ENCODE results near the gene USP48. TPM values are rescaled to one million over a fixed set of nuclear protein-coding genes. Genes with fewer than 3 reads are reported as not detected.

Gene USP48
- total RNA-seq, 2 donors from 2014 or later, result 36.2 to 47.5 TPM

- Histone ChIP-seq H3K36me3 (no peaks in the 10 kb centered on the region), H3K4me1 (replicated peaks) (peaks cover 18% of the 10 kb centered on the region), H3K27ac (peak overlapping the region; percentile 47 to 55)
These were observed 110.3 kb downstream of the USP48 start for GRCh38 chr1:21672478-21673276.

GRCh38 chr1:21671915-21672314, 111.0 kb downstream of the USP48 start:
- no peaks in the 10 kb centered on the region for H3K9me3 ChIP-seq
- no peak for DNase-seq (ENCODE audit: low spot score)
- H3K27ac ChIP-seq, result no peak overlapping the region
- H3K4me3 ChIP-seq, result no peak overlapping the region
- TF ChIP-seq POLR2A (IDR thresholded peaks at IDR 0.05) (no peak), POLR2AphosphoS5 (IDR thresholded peaks at IDR 0.05) (no peak)
- WGBS, result 38% methylated on average over 6 of the region's 6 CpGs
- no peaks in the 10 kb centered on the region for H3K27me3 ChIP-seq (replicated peaks; ENCODE audit: insufficient read depth)
- no peaks in the 10 kb centered on the region for H3K36me3 ChIP-seq
- peaks cover 10% of the 10 kb centered on the region for H3K4me1 ChIP-seq (replicated peaks)
- intact Hi-C loops (cut with DNase I), result no loop called here

More at GRCh38 chr1:21672478-21673276, 110.3 kb downstream of the USP48 start:
- DNase-seq (ENCODE audit: low spot score), result no peak
- Histone ChIP-seq H3K4me3 (no peak overlapping the region), H3K27me3 (replicated peaks; ENCODE audit: insufficient read depth) (no peaks in the 10 kb centered on the region), H3K9me3 (no peaks in the 10 kb centered on the region)
- 70% methylated on average over 10 of the region's 10 CpGs for WGBS
- intact Hi-C loops (cut with DNase I), result no loop called here
- TF ChIP-seq POLR2AphosphoS5 (IDR thresholded peaks at IDR 0.05) (no peak), CTCF (IDR thresholded peaks at IDR 0.05) (no peak), POLR2A (IDR thresholded peaks at IDR 0.05) (no peak)

- TF ChIP-seq CTCF (IDR thresholded peaks at IDR 0.05), result no peak
- TF ChIP-seq POLR2AphosphoS5 (IDR thresholded peaks at IDR 0.05), result no peak
- TF ChIP-seq POLR2A (IDR thresholded peaks at IDR 0.05), result no peak
- H3K9me3 ChIP-seq, result no peaks in the 10 kb centered on the region
- intact Hi-C loops (cut with DNase I), result no loop called here
- H3K36me3 ChIP-seq, result no peaks in the 10 kb centered on the region
- H3K4me3 ChIP-seq, result no peak overlapping the region
- DNase-seq (ENCODE audit: low spot score), result no peak
- H3K27me3 ChIP-seq (replicated peaks; ENCODE audit: insufficient read depth), result no peaks in the 10 kb centered on the region
- H3K4me1 ChIP-seq (replicated peaks), result peaks cover 6% of the 10 kb centered on the region
- 59% methylated on average over 11 of the region's 11 CpGs for WGBS
- H3K27ac ChIP-seq, result no peak overlapping the region
These were observed 111.7 kb downstream of the USP48 start for GRCh38 chr1:21670956-21671902.

GRCh38 chr1:21670059-21670881, 112.7 kb downstream of the USP48 start:
- H3K9me3 ChIP-seq, result no peaks in the 10 kb centered on the region
- H3K27me3 ChIP-seq (replicated peaks; ENCODE audit: insufficient read depth), result no peaks in the 10 kb centered on the region
- TF ChIP-seq POLR2AphosphoS5 (IDR thresholded peaks at IDR 0.05), result no peak
- no peaks in the 10 kb centered on the region for H3K36me3 ChIP-seq
- DNase-seq (ENCODE audit: low spot score), result no peak
- H3K4me1 ChIP-seq (replicated peaks), result peaks cover 6% of the 10 kb centered on the region
- H3K27ac ChIP-seq, result no peak overlapping the region
- H3K4me3 ChIP-seq, result peak overlapping the region in 1 of 2 donors; percentile 49
- intact Hi-C loops (cut with DNase I), result no loop called here
- WGBS, result 60% methylated on average over 16 of the region's 16 CpGs

- 4% methylated on average over 50 of the region's 64 CpGs for whole genome bisulfite sequencing
- Histone ChIP-seq H3K4me1 (replicated peaks) (peaks cover 6% of the 10 kb centered on the region), H3K9me3 (no peaks in the 10 kb centered on the region)
These were observed 113.5 kb downstream of the USP48 start, which contains the start of gene RAP1GAP for GRCh38 chr1:21669258-21670058. Gene RAP1GAP, minus strand, starts transcription at chr1:21669357. Its CDS starts 49,325 bp downstream, at chr1:21620032.

More at GRCh38 chr1:21669258-21670058, 113.5 kb downstream of the USP48 start, which contains the start of gene RAP1GAP:
- H3K27me3 ChIP-seq (replicated peaks; ENCODE audit: insufficient read depth), result no peaks in the 10 kb centered on the region
- DNase-seq (ENCODE audit: low spot score), result peak; percentile 46
- intact Hi-C loops (cut with DNase I), result loop anchor here (10.0 kb wide), 1 partner anchor 435 kb away; no protein-coding TSS in a partner anchor
- peak within 1 kb of the TSS; percentile 41 to 49 for H3K4me3 ChIP-seq
- H3K36me3 ChIP-seq, result no peaks in the 10 kb centered on the region
- H3K27ac ChIP-seq, result peak within 1 kb of the TSS in 1 of 2 donors; percentile 37
- no peak for TF ChIP-seq POLR2AphosphoS5 (IDR thresholded peaks at IDR 0.05)
- TF ChIP-seq CTCF (IDR thresholded peaks at IDR 0.05), result peak in 2 of 4 experiments; percentile 12 to 24

Data from prostate gland (tissue), 2 donors.